M059J (cell line): ENCODE results near the gene ZNF831. TPM values are rescaled to one million over a fixed set of nuclear protein-coding genes. Genes with fewer than 3 reads are reported as not detected.

Experiments
- DNase-seq: peaks from one replicate; pipeline ENCODE4 v3.0.0-alpha.2; 2012; ENCODE audit warnings: low read depth
- total RNA-seq: library from RNA; depleted of rRNA; stranded (reverse); fragments of >200 nt; shearing (Covaris generic); gene quantifications from 2 replicates; pipeline ENCODE4 v1.2.3, GENCODE V29; 2014; rRNA removed

ZNF831 gene
- not detected in 2 replicates for total RNA-seq

DNA sequence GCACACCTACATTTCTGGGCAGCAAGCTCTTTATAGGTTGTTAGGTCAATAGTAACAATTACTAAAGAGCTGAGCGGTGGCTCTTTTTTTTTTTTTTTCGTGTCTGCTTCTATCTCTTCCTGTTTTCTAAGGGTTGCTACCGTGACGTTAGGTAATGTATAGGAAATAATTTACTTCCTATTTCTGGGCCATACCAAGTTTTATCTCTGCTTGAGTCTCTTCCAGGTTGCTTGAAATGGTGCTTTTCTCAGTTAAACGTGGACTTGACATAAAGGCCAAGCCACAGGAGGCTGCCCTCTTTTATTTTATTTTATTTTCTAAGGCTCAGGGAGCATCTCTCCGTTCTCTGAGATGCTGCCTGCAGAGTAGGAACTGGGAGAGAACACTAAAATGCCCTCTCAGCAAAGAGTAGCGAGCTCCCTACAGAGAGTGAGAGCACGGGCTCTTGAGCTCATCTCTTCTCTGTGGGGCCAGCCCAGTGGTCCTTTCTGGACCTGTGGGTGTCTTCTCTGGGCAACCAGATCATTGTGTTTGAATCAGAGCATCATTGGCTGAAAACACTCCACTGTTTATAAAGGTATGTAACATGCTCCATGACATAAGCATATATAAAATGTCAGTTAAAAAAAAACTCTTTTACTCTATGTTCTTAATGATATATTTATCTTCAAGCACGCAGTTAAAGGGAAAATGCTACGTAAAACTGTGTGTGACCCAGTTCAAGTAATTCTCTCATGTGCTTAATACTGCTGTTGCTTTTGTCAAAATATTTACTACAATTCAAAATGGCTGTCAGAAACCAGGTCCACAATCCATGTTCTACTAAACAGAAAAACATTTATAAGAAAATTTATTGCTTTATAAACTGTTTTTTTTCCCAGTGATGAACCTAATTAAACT is at the start of gene ZNF831:
Gene ZNF831 (plus strand): TSS at position 191 of the 900 bp plus-strand sequence. CDS start 27,199 bp downstream, outside the sequence.
- no peak for DNase-seq

DNA sequence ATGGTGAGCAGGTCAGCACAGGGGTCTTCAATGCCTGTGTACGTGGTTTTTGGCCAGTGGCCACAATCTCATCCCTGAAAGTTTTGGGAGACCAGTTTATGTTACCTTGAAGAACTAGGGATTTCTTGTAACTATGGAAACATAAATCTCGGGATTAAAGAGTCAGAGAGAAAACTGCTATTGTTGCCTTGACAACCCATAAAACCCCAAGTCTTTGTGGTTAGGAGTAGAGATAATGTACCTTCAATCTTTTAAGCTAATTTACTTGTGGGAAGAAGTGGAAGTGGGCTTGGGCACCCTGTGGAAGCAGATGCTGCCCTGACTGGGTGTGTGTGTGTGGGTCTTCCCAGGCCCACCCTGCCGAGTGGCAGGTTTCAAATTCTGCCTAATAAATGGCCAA is 46.1 kb upstream of the ZNF831 start:
- DNase-seq = peak; percentile 12

DNA sequence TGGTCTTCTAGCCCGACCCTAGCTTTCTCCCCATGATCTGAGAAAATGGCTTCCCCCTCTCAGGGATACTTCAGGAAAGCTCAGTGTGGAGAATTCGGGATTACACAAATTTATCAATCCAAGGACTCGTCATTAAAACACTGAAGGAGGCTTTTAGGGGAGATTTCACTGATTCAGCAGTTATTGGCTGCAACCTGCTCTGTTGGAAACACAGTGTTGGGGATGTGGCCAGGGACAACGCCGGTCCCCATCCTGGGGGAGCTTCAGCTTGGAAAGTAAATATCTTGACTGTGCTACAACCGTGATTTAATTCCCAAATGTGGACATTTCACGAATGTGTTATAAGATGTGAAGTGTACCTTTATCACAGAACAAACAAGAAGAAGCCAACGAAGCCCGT is 44.8 kb upstream of the ZNF831 start:
- no peak for DNase-seq

DNA sequence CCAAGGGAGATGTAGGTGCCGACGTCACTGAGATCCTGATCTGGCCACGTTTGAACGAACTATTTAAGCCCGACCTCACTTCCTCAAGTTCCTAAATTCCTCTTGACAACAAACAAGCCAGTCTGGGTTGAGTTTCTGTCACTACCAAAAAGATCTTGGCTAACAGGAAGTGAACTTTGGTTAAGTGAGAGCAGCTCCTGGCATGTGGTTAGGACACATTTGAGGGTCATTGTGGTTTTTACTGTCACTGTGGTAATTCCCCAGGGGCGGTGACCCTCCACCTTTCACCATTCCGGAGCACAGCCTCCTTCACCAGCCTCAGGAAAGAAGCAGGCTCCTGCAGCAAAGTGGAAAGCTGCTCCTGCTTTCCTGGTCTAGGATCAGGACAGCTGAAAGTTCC is 43.1 kb upstream of the ZNF831 start:
- DNase-seq = no peak

DNA sequence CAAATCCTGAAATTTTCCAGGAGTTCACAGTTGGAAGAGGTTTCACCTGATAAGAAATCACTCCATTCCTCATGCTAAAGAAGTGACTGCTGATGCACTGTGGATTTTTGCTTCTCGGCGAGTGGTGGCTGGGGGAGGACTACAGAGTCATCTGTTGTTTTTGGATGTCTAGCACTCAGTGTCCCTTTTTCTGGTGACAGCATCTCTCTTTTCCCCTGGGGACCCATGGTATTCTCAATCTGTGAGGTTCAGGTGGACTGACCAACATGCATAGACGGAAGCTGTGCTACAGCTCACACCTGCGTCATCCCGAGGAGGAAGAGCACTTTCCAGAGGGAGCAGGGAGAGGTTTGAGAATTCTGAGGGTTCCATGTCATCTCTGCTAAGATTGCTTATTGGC is 42.7 kb upstream of the ZNF831 start:
- no peak for DNase-seq

DNA sequence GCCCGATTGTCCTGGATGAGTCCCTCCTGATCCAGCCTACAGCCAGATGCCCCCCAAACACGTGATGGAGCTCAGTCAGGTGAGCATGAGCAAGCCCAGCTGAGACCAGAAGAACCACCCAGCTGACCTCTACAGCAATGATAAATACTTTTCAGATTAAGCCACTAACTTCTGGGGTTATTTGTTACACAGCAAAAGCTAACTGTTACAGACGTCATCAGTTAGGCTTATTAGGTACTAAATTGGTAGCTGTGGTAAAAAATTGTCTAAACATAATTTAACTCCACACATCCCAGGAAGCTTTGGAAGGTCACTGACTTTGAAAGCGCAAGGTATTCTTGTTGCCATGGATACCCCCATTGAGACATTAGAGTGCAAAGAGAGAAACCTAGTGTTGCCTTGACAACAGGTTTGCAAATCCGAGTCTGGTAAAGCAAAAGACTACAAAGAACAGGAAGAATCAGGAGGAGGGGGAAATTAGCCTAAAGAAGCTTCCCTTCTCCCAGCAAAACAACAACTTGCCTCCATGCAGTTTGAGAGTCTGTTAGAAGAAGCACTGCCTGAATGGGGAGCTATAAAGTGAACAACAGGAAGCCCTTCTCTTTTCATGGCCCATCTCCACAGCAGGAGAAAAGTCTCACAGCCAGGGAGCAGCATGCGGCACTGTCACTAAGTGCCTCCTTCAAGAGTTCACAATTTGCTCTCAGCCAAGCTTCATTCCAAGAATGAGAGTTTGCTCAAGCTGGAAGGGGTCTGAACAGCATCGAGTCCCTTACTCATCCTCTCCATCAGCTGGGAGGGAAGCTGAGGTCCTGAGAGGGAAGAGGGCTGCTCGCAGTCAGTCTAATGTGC is 41.7 kb upstream of the ZNF831 start:
- no peak for DNase-seq

DNA sequence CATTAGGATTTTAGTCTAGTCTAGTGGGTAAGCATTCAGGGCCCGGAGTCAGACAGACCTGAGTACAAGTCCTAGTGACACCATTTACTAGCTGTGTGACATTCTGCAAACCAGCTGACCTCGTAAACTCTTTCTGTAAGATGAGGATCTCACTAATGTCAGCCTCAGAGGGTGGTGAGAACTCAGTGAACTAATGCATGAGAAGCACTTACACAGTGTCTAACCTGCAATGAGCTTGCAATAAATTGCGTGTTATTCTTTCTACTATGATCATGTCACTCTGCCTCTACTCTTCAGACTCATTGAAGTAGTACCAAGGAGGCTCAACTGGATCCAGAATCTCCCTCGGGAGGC is 41.1 kb upstream of the ZNF831 start:
- DNase-seq = no peak

DNA sequence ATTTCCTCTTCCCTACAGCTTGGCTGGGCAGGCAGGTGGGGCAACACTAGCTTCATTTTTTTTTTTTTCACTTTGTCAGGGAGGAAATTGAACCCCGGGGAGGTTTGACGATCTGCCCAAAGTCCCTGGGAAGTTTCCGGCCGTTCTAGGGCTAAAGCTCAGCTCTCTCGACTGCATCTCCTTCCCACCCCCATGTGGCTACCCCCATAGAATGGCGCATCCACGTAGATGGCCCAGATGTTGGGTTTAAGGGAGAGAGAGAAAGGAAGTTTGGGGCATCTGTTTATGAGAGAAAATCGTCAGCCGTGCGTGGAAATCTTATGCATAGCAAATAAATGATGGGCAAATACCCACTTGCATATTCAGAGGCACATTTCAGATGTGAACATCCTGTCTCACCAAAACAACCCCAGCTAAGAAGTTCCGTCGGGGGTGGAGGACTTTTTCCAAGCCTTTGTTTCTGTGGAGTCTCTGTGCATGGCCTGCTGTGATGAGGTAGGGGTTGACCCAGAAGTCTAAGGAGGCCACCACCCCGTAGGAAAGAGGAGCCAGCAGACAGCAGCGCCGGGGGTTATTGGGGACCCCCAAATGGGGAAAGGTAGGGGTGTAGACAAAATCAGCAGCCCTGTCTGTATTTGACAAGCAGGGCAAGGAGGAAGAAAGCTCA is 40.5 kb upstream of the ZNF831 start:
- no peak for DNase-seq

DNA sequence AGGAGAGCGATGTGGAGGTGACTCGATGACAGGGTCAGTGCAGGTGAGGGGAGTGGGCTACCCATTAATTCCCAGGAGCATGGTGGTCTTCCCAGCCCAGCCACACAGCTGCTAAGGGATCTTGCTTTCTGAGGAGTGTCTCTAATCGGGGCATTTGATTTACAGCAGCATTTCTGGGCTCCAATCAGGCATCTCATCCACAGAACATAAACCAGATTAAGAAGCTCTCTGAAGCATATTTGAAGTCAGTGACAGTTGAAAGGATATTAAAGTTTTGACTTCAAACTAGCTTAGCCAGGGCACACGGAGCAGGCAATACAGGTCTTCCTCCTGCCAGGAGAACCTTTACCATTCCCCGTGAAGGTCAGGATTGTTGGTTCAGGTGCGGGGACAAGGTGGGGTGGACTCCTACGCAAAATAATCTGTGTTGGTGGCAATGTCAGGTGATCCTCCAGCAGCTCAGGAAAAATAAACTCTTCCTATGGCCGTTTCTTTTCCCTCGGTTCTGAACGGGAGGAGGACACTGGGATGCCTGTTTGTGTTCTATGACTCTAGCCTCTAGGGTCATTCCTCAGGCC is 39.9 kb upstream of the ZNF831 start:
- no peak for DNase-seq

DNA sequence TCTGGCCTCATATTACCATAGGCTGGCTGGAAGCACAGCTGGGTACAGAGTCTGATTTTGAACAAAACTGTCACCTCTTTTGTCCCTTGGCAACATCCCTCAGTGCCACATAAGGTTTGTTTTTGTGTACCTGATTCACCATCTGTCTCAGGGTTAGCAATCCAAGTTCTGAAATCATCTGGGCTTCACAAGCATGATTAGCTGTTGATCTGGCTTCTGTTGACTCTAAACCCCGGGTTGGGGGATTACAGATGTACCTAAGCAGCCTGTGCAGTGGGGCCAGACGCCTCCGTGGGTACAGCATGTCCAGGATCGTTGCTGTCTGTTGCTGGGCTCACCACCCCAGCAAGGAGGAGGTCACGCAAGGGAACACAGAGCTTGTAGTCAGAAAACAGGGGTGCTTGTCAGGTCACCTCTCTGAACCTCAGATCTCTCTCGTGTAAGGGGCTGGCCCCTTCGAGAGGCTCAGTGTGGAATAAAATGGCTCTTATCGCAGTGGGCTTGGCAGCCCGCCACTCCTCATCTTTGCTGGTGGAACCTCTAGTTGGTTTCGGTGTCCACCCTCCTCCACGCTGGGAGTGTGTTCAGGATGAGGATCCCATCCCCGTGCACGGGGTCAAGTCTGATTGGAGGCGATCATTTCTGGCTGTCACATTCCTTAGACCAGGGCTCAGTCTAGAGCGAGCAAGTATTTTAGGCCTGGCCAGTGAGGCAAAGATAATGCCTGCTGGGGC is 39.2 kb upstream of the ZNF831 start:
- no peak for DNase-seq

DNA sequence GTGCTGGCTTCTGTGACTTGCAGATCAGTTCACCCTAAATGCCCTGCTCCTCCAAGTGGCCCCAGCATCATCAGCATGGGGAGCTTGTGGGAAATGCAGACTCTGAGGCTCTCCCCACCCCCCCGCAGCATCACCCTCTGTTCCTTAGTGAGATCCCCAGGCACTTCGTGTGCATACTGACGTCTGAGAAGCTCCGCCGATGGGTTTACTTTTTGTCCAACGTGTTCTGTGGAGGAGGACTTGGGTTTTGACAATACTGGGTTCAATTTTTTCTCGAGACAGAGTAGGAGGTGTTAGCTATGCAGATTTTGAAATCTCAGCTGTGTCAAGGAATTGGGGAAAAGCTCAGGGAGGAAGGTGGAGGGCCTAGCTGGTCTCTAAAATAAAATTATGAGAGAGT is 38.3 kb upstream of the ZNF831 start:
- no peak for DNase-seq

DNA sequence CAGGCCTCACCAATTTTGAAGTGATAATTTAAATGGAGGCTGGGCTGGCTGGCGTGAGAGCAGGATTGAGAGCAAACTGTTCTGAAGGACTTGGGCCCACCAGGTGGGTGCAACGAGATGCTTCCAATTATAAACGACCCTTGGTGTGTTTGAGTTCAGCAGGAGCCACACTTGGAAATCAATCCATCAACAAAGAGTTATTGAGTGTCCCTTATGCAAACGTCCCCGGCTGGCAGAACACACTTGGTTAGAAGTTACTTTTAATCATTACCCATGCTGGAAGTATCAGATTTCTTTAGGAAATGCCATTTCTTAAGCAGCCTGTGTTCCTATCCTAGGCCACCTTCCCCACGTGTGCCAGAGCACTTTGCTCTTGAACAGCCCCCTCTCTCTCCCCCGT is 37.8 kb upstream of the ZNF831 start:
- no peak for DNase-seq

DNA sequence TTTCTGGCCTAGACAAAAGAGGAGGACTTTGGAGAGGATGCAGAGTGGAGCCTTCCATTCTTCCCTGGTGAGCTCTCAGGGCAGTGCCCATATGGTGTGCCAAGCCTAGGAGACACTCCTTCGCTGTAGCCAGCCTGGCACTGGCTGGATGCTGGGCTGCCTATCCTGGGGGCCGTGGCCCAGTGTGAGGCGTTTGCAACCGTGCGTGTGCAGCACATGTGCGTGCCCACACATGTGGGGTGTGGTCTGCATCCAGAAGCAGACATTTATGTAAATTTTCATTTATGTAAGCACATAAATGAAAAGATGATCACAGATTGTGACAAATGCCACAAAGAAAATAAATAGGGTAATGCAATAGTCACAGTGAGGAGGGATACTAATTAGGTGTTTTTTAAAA is 35.8 kb upstream of the ZNF831 start:
- DNase-seq = no peak

DNA sequence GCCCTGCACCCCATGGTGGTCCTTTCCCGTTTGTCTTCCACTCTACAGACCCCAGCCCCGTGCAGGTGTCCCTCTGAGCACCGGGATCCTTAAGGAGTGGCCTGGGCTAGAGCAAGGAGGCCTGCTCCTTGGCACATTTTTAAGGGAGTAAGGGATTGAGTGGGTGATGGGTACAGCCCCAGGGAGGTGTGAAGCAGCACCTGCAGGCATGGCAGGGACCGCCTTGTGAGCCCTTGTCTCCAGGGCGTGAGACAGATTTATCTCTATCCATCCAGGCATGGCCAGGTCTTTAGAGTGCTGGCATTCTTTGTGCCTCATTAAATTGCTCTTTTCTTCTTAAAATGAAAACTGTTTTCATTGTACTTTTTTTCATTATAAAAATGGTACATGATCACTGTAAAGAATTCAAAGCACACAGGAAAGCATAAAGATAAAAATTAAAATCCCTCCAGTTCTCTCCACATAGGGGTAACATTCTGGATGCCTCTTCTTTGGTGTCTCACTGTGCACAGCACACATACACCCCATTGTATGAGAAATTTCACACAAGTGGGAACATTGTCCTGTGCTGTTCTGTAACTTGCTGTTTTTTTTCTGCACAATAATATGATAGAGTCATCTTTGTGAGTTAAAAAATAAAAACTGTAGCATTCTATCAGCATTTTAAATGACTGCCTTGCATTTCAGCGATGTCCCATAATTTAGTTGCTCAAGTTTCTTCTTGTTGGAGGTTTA is 31.9 kb upstream of the ZNF831 start:
- DNase-seq = no peak

DNA sequence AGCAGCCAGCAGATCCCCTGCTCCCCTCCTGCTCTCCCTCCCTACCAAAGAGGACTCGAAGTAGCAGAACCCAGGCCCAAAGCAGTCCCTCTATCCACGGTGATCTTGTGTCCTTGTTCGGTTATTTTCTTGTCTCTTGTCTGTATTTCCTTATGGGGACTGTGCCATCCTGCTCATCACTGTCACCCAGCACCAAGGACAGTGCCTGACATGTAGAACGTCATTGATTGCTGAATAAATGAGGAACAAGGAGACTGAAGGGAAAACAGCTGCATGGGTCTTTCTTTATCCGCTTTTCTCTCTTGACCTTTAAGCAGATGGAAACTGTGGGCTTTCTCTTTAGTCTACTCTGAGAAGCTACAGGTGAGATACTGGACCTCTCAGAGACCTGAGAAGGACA is 29.4 kb upstream of the ZNF831 start:
- no peak for DNase-seq

DNA sequence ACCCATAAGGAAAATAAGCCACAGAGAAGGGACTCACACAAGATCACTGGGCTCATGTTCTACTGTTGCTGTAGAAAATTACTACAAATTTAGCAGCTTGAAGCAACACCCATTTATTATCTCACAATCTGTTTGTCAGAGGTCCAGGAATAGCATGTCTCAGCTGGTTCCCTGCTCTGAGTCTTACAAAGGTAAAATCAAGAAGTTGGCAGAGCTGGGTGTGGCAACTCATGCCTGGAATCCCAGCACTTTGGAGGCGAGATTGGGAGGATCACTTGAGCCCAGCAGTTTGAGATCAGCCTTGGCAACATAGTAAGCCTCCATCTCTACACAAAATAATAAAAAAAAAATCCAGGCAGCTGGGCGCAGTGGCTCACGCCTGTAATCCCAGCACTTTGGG is 28.5 kb upstream of the ZNF831 start:
- no peak for DNase-seq

DNA sequence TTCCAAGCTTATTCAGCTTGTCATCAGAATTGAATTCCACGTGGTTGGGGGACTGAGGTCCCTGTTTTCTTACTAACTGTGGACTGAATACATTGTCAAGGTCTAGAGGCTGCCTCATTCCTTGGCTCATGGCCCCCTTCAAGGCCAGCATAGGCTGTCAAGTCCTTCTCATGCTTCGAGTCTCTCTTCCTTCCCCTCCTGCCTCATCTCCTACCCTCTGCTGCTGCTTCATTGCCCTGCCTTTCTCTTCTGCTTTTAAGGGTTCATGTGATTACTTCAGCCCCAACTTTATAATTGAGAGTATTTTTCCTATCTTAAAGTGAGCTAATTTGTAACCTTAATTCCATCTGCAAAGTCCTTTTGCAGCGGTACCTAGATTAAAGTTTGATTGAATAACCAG is 27.6 kb upstream of the ZNF831 start:
- no peak for DNase-seq

DNA sequence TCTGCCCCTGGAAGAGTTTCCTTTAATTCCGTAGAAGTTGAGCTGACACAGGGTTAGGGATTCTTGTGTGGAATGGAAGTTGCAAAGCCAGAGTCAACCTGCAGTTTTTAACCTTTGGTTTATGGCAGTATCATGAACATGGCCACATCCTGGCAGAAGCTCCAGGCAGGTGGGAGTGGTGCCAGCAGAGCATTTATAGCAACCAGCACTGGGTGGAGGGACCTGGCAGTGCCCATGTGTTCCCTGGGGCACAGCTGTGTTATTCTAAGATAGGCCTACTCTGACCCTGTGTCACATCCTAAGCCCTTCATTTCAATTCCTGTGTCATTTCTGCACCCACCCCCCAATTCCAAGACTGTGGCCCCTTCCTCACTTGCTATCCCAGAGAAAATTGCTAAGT is 26.1 kb upstream of the ZNF831 start:
- DNase-seq = no peak

DNA sequence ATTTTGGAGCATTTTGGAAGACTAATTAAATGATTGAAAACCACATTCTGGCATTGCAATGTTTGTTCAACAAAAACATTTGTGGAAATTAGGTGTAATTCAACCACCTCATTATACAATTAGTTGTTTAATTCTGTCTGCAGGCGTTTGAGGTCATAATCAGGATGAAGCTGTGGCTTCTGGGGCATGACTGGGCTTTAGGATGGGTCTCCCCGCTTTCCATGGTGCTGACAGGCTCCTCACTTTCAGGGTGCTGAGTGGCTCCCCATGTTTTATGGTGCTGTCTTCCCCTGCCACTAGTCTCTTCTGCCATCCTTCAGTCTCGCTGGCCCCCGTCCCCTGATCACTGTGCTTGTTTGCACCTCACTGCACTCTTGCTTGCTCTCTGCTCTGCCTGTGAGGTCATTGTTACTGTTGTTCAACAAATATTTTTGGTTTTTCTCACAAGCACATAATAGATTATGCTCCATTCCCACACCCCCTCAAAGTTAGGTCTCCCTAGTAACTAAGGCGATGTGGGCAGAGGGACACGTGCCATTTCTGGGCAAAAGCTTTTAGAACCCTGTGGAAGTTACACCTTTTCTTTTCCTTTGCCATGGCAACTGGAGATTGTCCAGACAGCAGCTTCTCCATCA is 25.4 kb upstream of the ZNF831 start:
- DNase-seq = no peak

DNA sequence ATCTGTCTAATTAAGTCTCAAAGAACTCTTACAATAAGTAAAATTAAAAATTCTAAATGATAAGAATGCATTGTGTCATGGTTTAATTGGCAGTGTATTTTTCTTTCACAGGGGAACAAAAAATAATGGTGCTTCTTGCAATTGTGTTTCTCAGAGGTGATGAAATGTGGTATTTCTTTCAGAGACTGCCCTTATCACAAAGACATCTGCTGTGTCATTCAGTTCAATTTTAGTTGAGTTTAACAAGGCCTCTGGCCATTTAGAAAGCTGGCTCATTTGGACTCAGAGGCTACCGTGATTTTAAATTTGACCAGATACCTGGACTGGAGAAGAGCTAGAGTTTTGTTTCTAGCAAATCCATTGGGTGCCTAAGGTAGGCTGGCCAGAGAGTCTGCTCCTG is 23.6 kb upstream of the ZNF831 start:
- DNase-seq = no peak
